Duodenal mucosa (tissue), 2 donors: ENCODE data around the gene GAB3.

Source experiments
- H3K27ac ChIP-seq: one replicate; pipeline ENCODE4 v1.7.0; 2013; ENCODE audit warnings: low read depth, low read length
- H3K27me3 ChIP-seq, 2 donors: one replicate each; pipeline ENCODE4 v1.7.0; 2013; ENCODE audit warnings: low read length in 2 of 2, control low read depth in 1 of 2; ENCODE audit not compliant: insufficient read depth in 2 of 2, control insufficient read depth in 1 of 2
- H3K36me3 ChIP-seq, 2 donors: one replicate each; pipeline ENCODE4 v1.7.0; 2013; ENCODE audit warnings: low read length in 2 of 2, control low read depth in 1 of 2; ENCODE audit not compliant: insufficient read depth in 2 of 2, control insufficient read depth in 1 of 2
- H3K4me1 ChIP-seq, 2 donors: one replicate each; pipeline ENCODE4 v1.7.0; 2013; ENCODE audit warnings: low read length in 2 of 2, control low read depth in 1 of 2; ENCODE audit not compliant: insufficient read depth in 2 of 2, control insufficient read depth in 1 of 2
- H3K4me3 ChIP-seq, 2 donors: one replicate each; pipeline ENCODE4 v1.7.0; 2013; ENCODE audit warnings: low read length in 2 of 2, low read depth in 1 of 2
- H3K9ac ChIP-seq, 2 donors: one replicate each; pipeline ENCODE4 v1.7.0; 2013; ENCODE audit warnings: low read length in 2 of 2, low read depth in 1 of 2
- H3K9me3 ChIP-seq, 2 donors: one replicate each; pipeline ENCODE4 v1.7.0; 2013; ENCODE audit warnings: low read length in 2 of 2, control low read depth in 1 of 2; ENCODE audit not compliant: control insufficient read depth in 1 of 2

Gene GAB3

DNA sequence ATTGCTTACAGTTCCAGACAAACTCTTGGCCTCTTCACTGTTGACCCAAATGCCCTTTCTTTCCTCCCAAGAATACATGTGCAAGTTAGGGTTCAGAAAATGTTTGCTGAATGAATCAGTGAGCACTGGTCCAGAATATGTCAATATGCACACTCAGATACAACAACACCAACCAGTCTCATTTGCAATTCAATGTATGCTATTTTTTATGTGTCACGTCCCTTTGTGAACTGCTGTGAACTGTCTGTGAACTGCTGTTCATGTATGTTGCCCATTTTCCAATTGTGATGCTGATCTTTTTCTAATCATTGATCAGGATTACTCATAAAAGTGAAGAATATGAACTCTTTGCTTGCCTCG, 17.8 kb downstream of the GAB3 start:
- Histone ChIP-seq H3K4me3 (no peak overlapping the region), H3K9ac (peak overlapping the region in 1 of 2 donors; percentile 25), H3K4me1 (peaks cover 33 to 45% of the 10 kb centered on the region in 2 donors), H3K9me3 (no peaks in the 10 kb centered on the region), H3K27me3 (no peaks in the 10 kb centered on the region), H3K27ac (no peak overlapping the region), H3K36me3 (no peaks in the 10 kb centered on the region)

DNA sequence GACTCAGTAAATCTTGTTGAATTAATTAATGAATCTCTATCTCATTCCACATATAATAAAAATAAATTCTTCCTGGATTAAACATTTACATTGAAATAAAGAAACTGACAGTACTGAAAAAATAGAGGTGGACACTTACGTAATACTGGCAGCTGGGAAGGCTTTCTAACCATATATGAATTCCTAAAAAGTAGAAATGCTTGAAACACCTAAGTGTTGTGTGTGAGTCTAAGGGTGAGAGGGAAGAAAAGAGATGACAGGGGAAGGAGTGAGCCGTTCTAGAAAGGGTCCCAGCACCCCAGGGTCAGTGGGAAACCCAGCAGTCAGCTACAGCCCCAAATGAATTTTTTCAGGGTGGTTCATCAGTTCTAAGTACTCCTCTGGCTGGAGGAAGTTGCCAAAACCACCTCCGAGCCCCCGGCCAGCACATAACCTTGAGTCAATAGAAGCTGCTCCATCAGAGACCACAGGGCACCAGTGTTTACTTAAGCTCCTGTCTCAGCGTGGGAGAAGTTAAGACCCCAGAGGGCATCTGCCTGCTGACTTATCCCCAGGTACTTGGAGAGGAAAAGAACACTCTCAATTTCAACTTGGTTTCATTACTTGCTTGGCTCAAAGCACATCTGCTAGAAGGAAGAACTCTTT, 18.3 kb downstream of the GAB3 start:
- Histone ChIP-seq H3K9ac (peak overlapping the region in 1 of 2 donors; percentile 25), H3K4me1 (peaks cover 34 to 47% of the 10 kb centered on the region in 2 donors), H3K4me3 (no peak overlapping the region), H3K9me3 (no peaks in the 10 kb centered on the region), H3K27me3 (no peaks in the 10 kb centered on the region), H3K27ac (peak overlapping the region; percentile 56), H3K36me3 (no peaks in the 10 kb centered on the region)

DNA sequence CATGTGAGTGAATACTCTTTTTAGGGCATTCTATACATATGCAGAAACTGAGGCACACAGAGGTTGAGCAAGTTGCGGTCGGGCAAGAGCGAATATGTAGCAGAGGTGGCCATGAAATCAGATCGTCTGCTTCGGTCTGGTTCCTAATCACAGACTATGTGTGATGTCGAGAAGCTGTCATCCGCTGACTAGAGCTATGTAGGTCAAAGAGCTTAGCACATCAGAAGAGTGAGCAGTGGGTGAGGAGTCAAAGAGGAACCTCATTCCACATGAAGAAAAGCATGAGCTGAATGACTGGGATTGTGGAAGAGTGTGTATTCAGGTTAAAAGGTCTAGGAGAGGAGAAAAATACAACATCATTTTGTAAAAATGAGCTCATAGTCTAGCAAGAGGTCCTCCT, 19.0 kb downstream of the GAB3 start:
- Histone ChIP-seq H3K27ac (no peak overlapping the region), H3K9me3 (no peaks in the 10 kb centered on the region), H3K4me3 (no peak overlapping the region), H3K9ac (no peak overlapping the region), H3K36me3 (no peaks in the 10 kb centered on the region), H3K4me1 (peaks cover 38 to 48% of the 10 kb centered on the region in 2 donors), H3K27me3 (no peaks in the 10 kb centered on the region)

DNA sequence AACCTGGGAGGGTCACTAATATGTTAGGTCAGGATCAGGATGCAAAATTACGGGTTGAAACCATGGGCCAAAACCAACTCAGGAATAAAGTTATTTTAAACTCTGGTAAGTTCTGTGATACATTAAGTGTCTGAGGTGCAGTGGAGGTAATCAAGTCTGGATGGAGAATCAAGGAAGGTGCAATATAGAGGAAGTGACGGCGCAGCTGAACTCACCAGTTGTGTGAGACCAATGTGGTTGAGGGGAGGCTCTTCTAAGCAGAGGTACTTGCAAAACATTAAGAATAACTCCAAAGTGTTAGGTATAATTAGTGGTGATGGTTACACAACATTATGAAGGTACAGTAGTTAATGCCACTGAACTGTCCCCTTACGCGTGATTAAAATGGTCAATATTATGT, 19.7 kb downstream of the GAB3 start:
- Histone ChIP-seq H3K9ac (peak overlapping the region in 1 of 2 donors; percentile 19), H3K4me3 (no peak overlapping the region), H3K27me3 (no peaks in the 10 kb centered on the region), H3K4me1 (peaks cover 37 to 49% of the 10 kb centered on the region in 2 donors), H3K9me3 (no peaks in the 10 kb centered on the region), H3K27ac (no peak overlapping the region), H3K36me3 (no peaks in the 10 kb centered on the region)

DNA sequence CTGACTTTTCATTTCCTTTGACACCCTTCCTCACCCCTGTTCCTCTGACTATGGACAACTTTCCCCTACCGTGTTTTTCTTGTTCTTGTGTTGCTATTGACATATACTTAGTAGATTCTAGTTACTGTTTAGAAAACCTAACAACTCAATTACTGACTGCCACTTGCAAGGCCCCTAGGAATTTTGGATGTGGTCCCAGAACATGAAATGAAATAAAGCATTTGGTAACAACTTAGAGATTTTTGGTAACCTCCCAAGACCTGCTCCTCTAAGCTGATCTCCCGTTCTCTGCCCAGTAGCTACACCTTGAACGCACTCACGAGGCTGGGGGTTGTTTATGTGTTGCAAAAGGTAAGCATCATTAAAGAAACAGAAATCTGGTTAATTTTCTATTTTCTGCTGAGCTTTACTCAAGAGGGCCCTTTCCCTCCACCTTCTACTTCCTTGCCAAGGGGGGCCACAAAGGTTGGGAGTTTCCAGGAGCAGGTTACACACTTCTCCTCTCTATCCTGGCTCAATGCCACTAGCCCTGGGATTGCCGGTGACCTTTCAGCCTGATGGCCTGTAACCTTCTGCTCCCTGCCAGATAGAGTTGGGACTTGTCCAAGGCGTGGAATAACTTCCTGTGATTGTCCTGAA, 20.5 kb downstream of the GAB3 start:
- Histone ChIP-seq H3K36me3 (no peaks in the 10 kb centered on the region), H3K9ac (no peak overlapping the region), H3K9me3 (no peaks in the 10 kb centered on the region), H3K4me1 (peaks cover 30 to 42% of the 10 kb centered on the region in 2 donors), H3K4me3 (no peak overlapping the region), H3K27me3 (no peaks in the 10 kb centered on the region), H3K27ac (peak overlapping the region; percentile 5)

DNA sequence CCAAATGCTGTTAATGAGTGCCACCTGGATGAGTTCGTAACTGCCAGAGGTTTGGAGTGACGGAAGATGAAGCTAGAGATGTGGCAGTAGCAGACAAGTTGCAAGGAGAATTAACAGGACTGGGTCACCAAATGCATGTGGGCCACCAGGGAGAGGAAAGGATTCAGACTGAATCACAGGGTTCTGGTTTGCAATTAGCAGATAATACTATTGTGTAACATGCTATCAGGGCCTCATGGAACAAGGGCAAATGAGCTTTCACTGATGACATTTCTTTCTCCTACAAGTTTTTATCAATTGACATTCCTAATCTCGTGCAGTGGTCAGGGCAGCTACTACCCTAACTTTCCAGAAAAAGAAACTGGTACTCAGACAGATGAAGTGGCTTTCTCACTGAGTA, 21.4 kb downstream of the GAB3 start:
- H3K4me3 ChIP-seq: no peak overlapping the region
- no peak overlapping the region for H3K27ac ChIP-seq
- no peaks in the 10 kb centered on the region for H3K9me3 ChIP-seq
- H3K4me1 ChIP-seq: peaks cover 26 to 41% of the 10 kb centered on the region in 2 donors
- no peak overlapping the region for H3K9ac ChIP-seq
- no peaks in the 10 kb centered on the region for H3K36me3 ChIP-seq
- no peaks in the 10 kb centered on the region for H3K27me3 ChIP-seq

DNA sequence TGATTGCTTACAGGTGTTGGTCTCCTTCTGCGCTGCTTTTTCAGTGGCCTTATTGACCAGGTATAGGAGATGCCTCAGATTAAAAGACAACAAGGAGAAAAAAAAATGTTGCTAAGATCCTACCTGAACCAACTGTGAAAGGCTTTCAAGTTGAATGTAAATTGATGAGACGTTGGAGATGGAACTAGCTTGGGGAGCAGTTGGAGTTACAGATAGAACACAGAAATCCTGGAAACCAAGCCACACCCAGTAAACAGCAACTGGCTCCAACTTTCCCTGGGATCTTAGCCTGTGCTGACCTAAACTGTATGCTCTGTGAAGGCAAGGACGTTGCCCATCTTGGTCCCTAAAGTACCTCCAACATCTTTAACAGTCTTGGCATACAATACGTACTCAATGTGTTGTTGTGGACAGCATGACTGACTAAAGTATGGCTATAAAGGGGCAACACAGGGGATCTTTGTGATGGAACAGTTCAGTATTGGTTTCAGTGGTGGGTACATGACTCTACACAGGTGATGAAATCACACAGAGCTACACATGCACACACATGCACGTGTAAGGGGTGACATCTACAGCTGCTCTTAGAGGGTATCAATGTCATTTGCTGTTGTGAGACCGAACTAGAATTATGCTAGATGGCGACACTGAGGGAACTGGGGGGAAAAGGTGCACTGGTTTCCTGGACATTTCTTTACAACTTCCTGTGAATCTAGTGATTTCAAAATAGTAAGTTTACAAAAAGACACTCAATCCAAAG, 22.3 kb downstream of the GAB3 start:
- Histone ChIP-seq H3K4me1 (peaks cover 26 to 41% of the 10 kb centered on the region in 2 donors), H3K27me3 (no peaks in the 10 kb centered on the region)

DNA sequence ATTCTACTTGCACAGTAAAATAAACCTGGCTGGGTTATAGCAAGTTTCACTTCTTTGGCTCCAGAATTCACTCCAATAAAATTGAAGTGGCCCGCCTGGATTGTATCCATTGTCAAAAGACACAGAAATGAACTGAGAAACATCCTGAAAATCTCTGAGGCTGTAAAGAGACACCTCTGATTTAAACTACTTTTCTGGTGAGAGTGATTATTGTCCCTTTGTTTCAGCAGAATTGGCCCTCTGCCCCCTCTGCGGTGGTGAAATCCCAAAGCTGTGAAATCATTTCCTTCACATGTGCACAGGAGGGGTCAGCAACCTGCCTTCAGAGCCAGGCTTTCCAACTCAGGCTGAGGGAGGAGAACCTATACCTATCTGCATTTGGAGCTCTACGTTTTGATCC, 23.0 kb downstream of the GAB3 start:
- Histone ChIP-seq H3K36me3 (no peaks in the 10 kb centered on the region), H3K9me3 (no peaks in the 10 kb centered on the region), H3K9ac (no peak overlapping the region), H3K27ac (no peak overlapping the region), H3K4me1 (peaks cover 24 to 37% of the 10 kb centered on the region in 2 donors), H3K4me3 (no peak overlapping the region), H3K27me3 (no peaks in the 10 kb centered on the region)

More for the DNA sequence above, 22.3 kb downstream of the GAB3 start:
- no peaks in the 10 kb centered on the region for H3K36me3 ChIP-seq
- no peaks in the 10 kb centered on the region for H3K9me3 ChIP-seq
- no peak overlapping the region for H3K9ac ChIP-seq
- H3K4me3 ChIP-seq: no peak overlapping the region
- no peak overlapping the region for H3K27ac ChIP-seq

DNA sequence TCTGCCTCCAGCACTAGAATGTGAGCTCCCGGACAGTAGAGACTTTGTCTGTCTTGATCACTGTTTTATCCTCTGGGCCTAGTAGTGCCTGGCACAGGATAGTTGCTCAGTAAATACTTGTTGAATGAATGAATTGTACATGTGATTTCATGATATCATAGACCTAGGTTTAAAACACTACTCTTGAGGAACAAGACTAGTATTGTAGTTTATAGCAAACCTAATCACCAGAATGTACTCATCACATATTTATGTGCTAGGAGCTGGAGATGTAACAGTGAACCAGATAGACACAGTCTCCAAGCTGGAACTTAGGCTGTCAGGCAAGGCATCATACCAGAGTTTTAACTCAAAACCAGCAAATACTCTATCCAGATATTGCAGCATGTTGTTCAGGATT, 23.5 kb downstream of the GAB3 start:
- H3K27me3 ChIP-seq: no peaks in the 10 kb centered on the region
- no peak overlapping the region for H3K4me3 ChIP-seq
- H3K4me1 ChIP-seq: peaks cover 21 to 34% of the 10 kb centered on the region in 2 donors
- no peaks in the 10 kb centered on the region for H3K36me3 ChIP-seq
- H3K27ac ChIP-seq: peak overlapping the region; percentile 20
- H3K9me3 ChIP-seq: no peaks in the 10 kb centered on the region
- no peak overlapping the region for H3K9ac ChIP-seq
